HepG2 (cell line): ENCODE measurements around the gene HCK.

ENCODE experiments used
- ADNP ChIP-seq: sonication (generic); formaldehyde crosslinking; IDR thresholded peaks from 2 replicates; pipeline ENCODE4 v1.4.0; 2020; ENCODE audit warnings: missing genetic modification reagents
- CEBPG ChIP-seq: IDR thresholded peaks from 2 replicates; pipeline ENCODE4 v1.6.1; 2016
- GABPB1 ChIP-seq: IDR thresholded peaks from 2 replicates; pipeline ENCODE4 v1.6.1; 2016; ENCODE audit warnings: mild to moderate bottlenecking, missing genetic modification reagents, moderate library complexity, missing compliant biosample characterization
- MEIS1 ChIP-seq: sonication (generic); formaldehyde crosslinking; IDR thresholded peaks from 2 replicates; pipeline ENCODE4 v1.9.0; 2021; ENCODE audit warnings: mild to moderate bottlenecking, missing genetic modification reagents, moderate library complexity, borderline replicate concordance
- MXD4 ChIP-seq: IDR thresholded peaks from 2 replicates; pipeline ENCODE4 v1.6.1; 2016; ENCODE audit warnings: mild to moderate bottlenecking, missing biosample characterization, missing genetic modification reagents
- MYC ChIP-seq: sonication (generic); formaldehyde crosslinking; IDR thresholded peaks from 2 replicates; pipeline ENCODE4 v1.9.0; 2021; ENCODE audit warnings: missing genetic modification reagents, borderline replicate concordance
- SP2 ChIP-seq: sonication (generic); formaldehyde crosslinking; IDR thresholded peaks from 2 replicates; pipeline ENCODE4 v1.5.1; 2020; ENCODE audit warnings: mild to moderate bottlenecking, missing genetic modification reagents
- ZFP82 ChIP-seq: sonication (generic); formaldehyde crosslinking; IDR thresholded peaks from 2 replicates; pipeline ENCODE4 v1.5.1; 2020; ENCODE audit warnings: mild to moderate bottlenecking, missing genetic modification reagents, borderline replicate concordance
- TF ChIP-seq, protein P1 (sequence below), 2 experiments: IDR thresholded peaks; 2 replicates each; pipeline ENCODE4 v1.6.1; 2011 to 2012; ENCODE audit warnings: low read length in 2 of 2, borderline replicate concordance in 1 of 2, low read depth in 1 of 2, mild to moderate bottlenecking in 1 of 2, moderate library complexity in 1 of 2
- TF ChIP-seq, protein P2 (sequence below): sonication (generic); formaldehyde crosslinking; IDR thresholded peaks from one replicate; pipeline ENCODE4 v1.5.1; 2020; ENCODE audit warnings: mild to moderate bottlenecking, missing genetic modification reagents; ENCODE audit errors: not compliant biosample characterization
- TF ChIP-seq, protein P3 (sequence below): sonication (generic); formaldehyde crosslinking; IDR thresholded peaks from 2 replicates; pipeline ENCODE4 v1.5.0; 2020; ENCODE audit warnings: mild to moderate bottlenecking, missing genetic modification reagents, moderate library complexity

DNA sequence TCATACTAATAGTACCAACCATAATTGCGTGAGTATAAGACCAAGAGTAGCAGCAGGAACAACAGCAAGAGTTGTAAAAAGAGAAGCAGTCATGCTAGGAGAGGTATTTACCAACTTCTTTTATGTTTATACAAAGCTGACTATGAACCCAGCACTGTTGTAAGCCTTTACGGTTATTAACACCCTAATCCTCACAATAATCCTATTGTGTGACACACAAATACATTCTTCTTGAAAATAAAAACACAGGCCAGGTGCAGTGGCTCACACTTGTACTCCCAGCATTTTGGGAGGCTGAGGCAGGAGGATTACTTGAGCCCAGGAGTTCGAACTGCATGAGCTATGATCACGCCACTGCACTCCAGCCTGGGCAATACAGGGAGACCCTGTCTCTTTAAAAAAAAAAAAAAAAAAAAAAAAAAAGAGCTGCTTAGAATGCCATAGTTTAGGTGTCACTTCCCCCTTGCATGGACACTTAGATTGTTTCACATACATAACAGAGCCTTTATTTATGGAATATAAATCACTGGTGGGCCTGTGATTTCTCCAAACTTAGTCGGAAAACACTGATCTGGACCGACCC is 20.2 kb downstream of the HCK start:
- TF ChIP-seq SP2 (CRISPR knock-in tag): no peak
- TF ChIP-seq, protein P1, sequence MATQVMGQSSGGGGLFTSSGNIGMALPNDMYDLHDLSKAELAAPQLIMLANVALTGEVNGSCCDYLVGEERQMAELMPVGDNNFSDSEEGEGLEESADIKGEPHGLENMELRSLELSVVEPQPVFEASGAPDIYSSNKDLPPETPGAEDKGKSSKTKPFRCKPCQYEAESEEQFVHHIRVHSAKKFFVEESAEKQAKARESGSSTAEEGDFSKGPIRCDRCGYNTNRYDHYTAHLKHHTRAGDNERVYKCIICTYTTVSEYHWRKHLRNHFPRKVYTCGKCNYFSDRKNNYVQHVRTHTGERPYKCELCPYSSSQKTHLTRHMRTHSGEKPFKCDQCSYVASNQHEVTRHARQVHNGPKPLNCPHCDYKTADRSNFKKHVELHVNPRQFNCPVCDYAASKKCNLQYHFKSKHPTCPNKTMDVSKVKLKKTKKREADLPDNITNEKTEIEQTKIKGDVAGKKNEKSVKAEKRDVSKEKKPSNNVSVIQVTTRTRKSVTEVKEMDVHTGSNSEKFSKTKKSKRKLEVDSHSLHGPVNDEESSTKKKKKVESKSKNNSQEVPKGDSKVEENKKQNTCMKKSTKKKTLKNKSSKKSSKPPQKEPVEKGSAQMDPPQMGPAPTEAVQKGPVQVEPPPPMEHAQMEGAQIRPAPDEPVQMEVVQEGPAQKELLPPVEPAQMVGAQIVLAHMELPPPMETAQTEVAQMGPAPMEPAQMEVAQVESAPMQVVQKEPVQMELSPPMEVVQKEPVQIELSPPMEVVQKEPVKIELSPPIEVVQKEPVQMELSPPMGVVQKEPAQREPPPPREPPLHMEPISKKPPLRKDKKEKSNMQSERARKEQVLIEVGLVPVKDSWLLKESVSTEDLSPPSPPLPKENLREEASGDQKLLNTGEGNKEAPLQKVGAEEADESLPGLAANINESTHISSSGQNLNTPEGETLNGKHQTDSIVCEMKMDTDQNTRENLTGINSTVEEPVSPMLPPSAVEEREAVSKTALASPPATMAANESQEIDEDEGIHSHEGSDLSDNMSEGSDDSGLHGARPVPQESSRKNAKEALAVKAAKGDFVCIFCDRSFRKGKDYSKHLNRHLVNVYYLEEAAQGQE (IDR thresholded peaks at IDR 0.05; ENCODE audit: borderline replicate concordance in 1 of 2, low read depth in 1 of 2, low read length in 2 of 2): no peak
- TF ChIP-seq CEBPG (CRISPR knock-in tag): no peak
- TF ChIP-seq MEIS1 (CRISPR knock-in tag): no peak
- TF ChIP-seq, protein P2, sequence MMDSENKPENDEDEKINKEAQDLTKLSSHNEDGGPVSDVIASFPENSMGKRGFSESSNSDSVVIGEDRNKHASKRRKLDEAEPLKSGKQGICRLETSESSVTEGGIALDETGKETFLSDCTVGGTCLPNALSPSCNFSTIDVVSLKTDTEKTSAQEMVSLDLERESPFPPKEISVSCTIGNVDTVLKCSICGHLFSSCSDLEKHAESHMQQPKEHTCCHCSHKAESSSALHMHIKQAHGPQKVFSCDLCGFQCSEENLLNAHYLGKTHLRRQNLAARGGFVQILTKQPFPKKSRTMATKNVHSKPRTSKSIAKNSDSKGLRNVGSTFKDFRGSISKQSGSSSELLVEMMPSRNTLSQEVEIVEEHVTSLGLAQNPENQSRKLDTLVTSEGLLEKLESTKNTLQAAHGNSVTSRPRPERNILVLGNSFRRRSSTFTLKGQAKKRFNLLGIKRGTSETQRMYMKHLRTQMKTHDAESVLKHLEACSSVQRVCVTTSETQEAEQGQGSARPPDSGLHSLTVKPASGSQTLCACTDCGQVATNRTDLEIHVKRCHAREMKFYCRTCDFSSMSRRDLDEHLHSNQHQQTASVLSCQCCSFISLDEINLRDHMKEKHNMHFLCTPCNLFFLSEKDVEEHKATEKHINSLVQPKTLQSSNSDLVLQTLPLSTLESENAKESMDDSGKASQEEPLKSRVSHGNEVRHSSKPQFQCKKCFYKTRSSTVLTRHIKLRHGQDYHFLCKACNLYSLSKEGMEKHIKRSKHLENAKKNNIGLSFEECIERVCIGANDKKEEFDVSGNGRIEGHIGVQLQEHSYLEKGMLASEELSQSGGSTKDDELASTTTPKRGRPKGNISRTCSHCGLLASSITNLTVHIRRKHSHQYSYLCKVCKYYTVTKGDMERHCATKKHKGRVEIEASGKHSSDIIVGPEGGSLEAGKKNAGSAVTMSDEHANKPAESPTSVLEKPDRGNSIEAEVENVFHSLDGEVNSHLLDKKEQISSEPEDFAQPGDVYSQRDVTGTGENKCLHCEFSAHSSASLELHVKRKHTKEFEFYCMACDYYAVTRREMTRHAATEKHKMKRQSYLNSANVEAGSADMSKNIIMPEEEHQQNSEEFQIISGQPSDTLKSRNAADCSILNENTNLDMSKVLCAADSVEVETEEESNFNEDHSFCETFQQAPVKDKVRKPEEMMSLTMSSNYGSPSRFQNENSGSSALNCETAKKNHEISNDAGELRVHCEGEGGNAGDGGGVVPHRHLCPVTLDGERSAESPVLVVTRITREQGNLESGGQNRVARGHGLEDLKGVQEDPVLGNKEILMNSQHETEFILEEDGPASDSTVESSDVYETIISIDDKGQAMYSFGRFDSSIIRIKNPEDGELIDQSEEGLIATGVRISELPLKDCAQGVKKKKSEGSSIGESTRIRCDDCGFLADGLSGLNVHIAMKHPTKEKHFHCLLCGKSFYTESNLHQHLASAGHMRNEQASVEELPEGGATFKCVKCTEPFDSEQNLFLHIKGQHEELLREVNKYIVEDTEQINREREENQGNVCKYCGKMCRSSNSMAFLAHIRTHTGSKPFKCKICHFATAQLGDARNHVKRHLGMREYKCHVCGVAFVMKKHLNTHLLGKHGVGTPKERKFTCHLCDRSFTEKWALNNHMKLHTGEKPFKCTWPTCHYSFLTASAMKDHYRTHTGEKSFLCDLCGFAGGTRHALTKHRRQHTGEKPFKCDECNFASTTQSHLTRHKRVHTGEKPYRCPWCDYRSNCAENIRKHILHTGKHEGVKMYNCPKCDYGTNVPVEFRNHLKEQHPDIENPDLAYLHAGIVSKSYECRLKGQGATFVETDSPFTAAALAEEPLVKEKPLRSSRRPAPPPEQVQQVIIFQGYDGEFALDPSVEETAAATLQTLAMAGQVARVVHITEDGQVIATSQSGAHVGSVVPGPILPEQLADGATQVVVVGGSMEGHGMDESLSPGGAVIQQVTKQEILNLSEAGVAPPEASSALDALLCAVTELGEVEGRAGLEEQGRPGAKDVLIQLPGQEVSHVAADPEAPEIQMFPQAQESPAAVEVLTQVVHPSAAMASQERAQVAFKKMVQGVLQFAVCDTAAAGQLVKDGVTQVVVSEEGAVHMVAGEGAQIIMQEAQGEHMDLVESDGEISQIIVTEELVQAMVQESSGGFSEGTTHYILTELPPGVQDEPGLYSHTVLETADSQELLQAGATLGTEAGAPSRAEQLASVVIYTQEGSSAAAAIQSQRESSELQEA: no peak
- TF ChIP-seq ADNP (CRISPR knock-in tag): no peak
- no peak for TF ChIP-seq ZFP82 (CRISPR knock-in tag)
- no peak for TF ChIP-seq MYC (CRISPR knock-in tag)
- TF ChIP-seq GABPB1 (CRISPR knock-in tag): no peak
- TF ChIP-seq MXD4 (CRISPR knock-in tag): no peak
- TF ChIP-seq, protein P3, sequence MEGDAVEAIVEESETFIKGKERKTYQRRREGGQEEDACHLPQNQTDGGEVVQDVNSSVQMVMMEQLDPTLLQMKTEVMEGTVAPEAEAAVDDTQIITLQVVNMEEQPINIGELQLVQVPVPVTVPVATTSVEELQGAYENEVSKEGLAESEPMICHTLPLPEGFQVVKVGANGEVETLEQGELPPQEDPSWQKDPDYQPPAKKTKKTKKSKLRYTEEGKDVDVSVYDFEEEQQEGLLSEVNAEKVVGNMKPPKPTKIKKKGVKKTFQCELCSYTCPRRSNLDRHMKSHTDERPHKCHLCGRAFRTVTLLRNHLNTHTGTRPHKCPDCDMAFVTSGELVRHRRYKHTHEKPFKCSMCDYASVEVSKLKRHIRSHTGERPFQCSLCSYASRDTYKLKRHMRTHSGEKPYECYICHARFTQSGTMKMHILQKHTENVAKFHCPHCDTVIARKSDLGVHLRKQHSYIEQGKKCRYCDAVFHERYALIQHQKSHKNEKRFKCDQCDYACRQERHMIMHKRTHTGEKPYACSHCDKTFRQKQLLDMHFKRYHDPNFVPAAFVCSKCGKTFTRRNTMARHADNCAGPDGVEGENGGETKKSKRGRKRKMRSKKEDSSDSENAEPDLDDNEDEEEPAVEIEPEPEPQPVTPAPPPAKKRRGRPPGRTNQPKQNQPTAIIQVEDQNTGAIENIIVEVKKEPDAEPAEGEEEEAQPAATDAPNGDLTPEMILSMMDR (CRISPR knock-in tag): no peak
